Uterus (tissue), 4 donors: ENCODE results near the gene ERI3. TPM values are rescaled to one million over a fixed set of nuclear protein-coding genes. Genes with fewer than 3 reads are reported as not detected.
A peak's percentile ranks its signal among the peaks of the same experiment; 100 is the strongest.

Experiments
- DNase-seq, 2 donors: peaks; one replicate each; pipeline ENCODE4 v3.0.0-alpha.2; 2019 to 2020
- H3K27ac ChIP-seq, 2 donors: fragments of 200-600 bp; sonication (generic); 1 replicate in 1 of 2; 2 replicates in 1 of 2; pipeline ENCODE4 v1.5.1; 2016 to 2018
- H3K27me3 ChIP-seq, 2 donors: fragments of 200-600 bp; sonication (generic); one replicate each; pipeline ENCODE4 v1.5.1; 2018 to 2019; ENCODE audit warnings: control low read depth in 1 of 2
- H3K36me3 ChIP-seq, 2 donors: fragments of 200-600 bp; sonication (generic); one replicate each; pipeline ENCODE4 v1.5.1; 2019; ENCODE audit warnings: control low read depth in 1 of 2
- H3K4me1 ChIP-seq, 2 donors: fragments of 200-600 bp; sonication (generic); one replicate each; pipeline ENCODE4 v1.5.1; 2018 to 2019; ENCODE audit warnings: control low read depth in 1 of 2
- H3K4me3 ChIP-seq, 2 donors: fragments of 200-600 bp; sonication (generic); 1 replicate in 1 of 2; 2 replicates in 1 of 2; pipeline ENCODE4 v1.5.1; 2018 to 2019; ENCODE audit warnings: mild to moderate bottlenecking in 1 of 2
- H3K9me3 ChIP-seq, 2 donors: fragments of 200-600 bp; sonication (generic); one replicate each; pipeline ENCODE4 v1.5.1; 2019; ENCODE audit warnings: control low read depth in 1 of 2
- POLR2A ChIP-seq, 2 donors: fragments of 450-650 bp; IDR thresholded peaks; one replicate each; pipeline ENCODE4 v1.6.1; 2016; ENCODE audit warnings: antibody characterized with exemption in 2 of 2, mild to moderate bottlenecking in 1 of 2, moderate library complexity in 1 of 2
- intact Hi-C: fragments of 100-400 bp; cut with DNase I; formaldehyde crosslinking; loops from one replicate; pipeline ENCODE4 v1.15.1; 2023; ENCODE audit warnings: low total_unique reads
- total RNA-seq, 4 donors: library from RNA; depleted of rRNA in 3 of 4; stranded (reverse); fragments of >200 nt in 3 of 4; gene quantifications; one replicate each; pipeline versions ENCODE4 v1.1.0 to v1.2.4, GENCODE V29; 2014 to 2023
- TF ChIP-seq, protein P1 (sequence below), 4 experiments: fragments of 200-600 bp in 2 of 4; fragments of 450-650 bp in 2 of 4; sonication (generic) in 2 of 4; IDR thresholded peaks; one replicate each; pipeline ENCODE4 v1.5.1; 2016 to 2019; ENCODE audit warnings: antibody characterized with exemption in 4 of 4, mild to moderate bottlenecking in 2 of 4, moderate library complexity in 1 of 4
- donor health status: DM: yes; HTN: yes; CAD: no.

The ERI3 gene
- total RNA-seq, 4 donors from 2014 or later, result 9.5 to 58.2 (median 45.6) TPM

DNA sequence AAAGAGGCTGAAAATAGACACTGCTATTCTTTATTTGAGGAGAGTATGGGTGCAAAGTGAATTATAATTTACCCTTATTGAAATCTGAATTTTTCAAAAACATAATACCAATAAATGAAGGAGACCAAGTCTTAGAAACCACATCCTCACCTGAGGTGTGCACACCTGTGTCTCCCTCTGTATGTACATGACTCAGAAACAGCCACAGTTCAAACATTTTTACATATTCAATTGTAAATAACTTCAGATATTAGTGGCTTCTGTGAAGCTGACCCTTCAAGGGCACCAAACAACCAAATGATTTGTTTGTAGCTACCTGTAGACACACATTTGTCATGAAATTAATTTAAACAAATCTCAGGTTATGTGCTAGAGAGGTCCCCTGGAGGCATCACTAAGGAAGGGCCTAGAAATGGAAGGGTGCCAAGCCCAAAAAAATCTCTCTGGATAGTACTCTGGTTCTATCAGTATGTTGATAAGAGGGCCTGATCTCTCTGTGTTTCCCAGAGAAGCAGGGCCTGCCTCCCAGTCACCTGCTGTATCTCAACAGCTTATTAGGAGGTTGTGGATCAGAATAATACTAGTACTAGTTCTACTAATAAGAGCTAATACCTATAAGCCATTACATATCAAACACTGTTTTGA is 28.1 kb downstream of the ERI3 start:
- H3K36me3 ChIP-seq, result no peaks in the 10 kb centered on the region
- H3K27ac ChIP-seq, result peak overlapping the region in 1 of 2 donors; percentile 52
- H3K4me1 ChIP-seq, result no peaks in the 10 kb centered on the region
- intact Hi-C loops, result no loop called here
- H3K9me3 ChIP-seq, result no peaks in the 10 kb centered on the region
- no peak overlapping the region for H3K4me3 ChIP-seq
- no peaks in the 10 kb centered on the region for H3K27me3 ChIP-seq
- no peak for DNase-seq
- TF ChIP-seq, protein P1, sequence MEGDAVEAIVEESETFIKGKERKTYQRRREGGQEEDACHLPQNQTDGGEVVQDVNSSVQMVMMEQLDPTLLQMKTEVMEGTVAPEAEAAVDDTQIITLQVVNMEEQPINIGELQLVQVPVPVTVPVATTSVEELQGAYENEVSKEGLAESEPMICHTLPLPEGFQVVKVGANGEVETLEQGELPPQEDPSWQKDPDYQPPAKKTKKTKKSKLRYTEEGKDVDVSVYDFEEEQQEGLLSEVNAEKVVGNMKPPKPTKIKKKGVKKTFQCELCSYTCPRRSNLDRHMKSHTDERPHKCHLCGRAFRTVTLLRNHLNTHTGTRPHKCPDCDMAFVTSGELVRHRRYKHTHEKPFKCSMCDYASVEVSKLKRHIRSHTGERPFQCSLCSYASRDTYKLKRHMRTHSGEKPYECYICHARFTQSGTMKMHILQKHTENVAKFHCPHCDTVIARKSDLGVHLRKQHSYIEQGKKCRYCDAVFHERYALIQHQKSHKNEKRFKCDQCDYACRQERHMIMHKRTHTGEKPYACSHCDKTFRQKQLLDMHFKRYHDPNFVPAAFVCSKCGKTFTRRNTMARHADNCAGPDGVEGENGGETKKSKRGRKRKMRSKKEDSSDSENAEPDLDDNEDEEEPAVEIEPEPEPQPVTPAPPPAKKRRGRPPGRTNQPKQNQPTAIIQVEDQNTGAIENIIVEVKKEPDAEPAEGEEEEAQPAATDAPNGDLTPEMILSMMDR (IDR thresholded peaks at IDR 0.05), result no peak
- no peak for TF ChIP-seq POLR2A (IDR thresholded peaks at IDR 0.05)

DNA sequence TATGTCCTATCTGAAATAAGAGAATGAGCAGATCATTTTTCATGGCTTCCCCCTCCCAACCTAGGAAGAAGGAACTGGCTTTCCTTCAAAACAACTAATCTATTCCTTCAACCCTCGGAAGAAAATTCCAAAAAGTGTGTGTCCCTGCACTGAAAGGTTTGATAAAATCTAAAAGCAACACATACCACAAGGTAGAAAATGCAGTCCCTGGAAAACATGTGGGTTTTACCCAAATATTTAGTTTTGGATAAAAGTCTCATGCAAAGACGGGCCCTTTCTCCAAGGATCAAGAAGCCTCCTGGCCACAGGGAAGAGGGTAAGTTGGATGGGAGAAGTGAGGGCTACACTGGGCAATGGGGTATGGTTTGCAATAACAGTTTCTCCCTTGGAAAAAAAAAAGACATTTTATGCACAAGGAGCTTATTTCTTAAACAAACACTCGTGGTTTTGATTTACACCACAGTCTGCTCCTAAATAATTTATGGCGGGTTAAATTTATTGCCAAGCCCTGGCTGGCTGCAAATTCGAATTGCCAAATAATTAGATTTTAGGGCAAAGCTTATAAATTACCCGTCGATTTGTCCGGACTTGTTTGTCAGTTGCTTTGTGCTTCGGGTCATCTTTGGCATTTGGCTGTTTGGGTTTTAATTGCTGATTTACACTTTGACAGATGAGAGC is 28.9 kb downstream of the ERI3 start:
- intact Hi-C loops, result no loop called here
- no peak for TF ChIP-seq POLR2A (IDR thresholded peaks at IDR 0.05)
- Histone ChIP-seq H3K4me3 (no peak overlapping the region), H3K9me3 (no peaks in the 10 kb centered on the region), H3K4me1 (no peaks in the 10 kb centered on the region), H3K27me3 (no peaks in the 10 kb centered on the region), H3K36me3 (no peaks in the 10 kb centered on the region), H3K27ac (no peak overlapping the region)
- DNase-seq, result no peak

DNA sequence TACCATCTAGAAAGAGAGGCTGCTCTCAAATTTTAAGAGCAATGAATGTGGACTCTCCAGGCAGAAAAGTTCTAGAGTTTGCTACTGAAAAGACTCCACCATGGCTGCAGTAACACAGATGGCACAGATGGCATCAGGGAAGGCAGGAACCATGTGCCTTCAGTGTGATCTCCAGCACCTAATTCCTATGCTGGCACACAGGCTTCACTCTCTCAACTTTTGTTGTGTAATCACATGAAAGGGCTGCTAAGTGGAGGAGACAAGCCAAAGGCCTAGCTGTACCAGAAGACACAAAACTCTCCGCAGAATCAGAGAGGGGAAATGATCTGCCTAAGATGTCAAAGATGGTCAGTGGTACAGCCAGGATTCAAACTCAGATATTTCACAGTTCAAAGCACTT is 31.1 kb downstream of the ERI3 start:
- no peak for DNase-seq
- H3K4me3 ChIP-seq, result no peak overlapping the region
- intact Hi-C loops, result no loop called here
- no peak overlapping the region for H3K27ac ChIP-seq
- H3K27me3 ChIP-seq, result no peaks in the 10 kb centered on the region
- H3K9me3 ChIP-seq, result no peaks in the 10 kb centered on the region
- no peaks in the 10 kb centered on the region for H3K4me1 ChIP-seq
- H3K36me3 ChIP-seq, result no peaks in the 10 kb centered on the region
- TF ChIP-seq, protein P1 (IDR thresholded peaks at IDR 0.05), result no peak
- no peak for TF ChIP-seq POLR2A (IDR thresholded peaks at IDR 0.05)

DNA sequence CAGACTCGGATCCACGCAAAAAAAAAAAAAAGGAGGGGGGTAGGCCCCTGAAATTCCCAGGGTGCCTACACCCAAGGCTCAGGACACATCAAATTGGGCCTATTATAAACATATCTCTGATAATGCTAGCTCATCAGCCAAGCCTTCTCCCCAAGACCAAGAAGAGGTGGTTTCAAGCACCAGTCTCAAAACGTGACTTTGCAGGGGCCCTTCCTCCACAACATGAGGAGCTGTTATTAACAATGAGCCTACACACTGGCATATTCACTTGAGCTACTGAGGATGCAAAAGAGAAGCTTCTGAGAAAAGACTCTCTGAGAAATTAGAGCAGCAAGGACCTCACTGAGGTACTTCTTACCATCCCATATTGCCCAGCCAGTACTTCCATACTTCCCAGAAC is 32.7 kb downstream of the ERI3 start:
- no peaks in the 10 kb centered on the region for H3K9me3 ChIP-seq
- intact Hi-C loops, result no loop called here
- DNase-seq, result no peak
- H3K27ac ChIP-seq, result no peak overlapping the region
- H3K4me1 ChIP-seq, result no peaks in the 10 kb centered on the region
- H3K27me3 ChIP-seq, result no peaks in the 10 kb centered on the region
- H3K36me3 ChIP-seq, result no peaks in the 10 kb centered on the region
- H3K4me3 ChIP-seq, result no peak overlapping the region
- TF ChIP-seq, protein P1 (IDR thresholded peaks at IDR 0.05), result no peak
- no peak for TF ChIP-seq POLR2A (IDR thresholded peaks at IDR 0.05)

DNA sequence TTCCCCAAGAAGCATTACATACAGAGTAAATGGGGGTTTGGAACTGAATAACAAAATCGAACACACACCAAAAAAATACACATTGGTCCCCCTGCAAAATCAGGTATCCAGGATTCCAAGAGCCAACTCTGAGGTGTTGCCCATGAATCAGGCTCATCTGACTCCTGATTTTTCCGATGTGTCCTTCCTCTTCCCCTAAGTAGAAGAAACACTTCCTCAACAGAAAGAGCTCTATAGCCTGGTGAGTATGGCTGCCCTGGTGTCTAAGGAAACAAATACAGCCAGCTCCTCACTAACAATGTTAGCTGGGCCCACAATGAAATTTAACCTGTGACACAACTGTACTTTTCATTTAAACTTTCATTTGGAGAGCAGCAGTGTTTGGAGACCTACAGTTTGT is 33.6 kb downstream of the ERI3 start:
- H3K4me1 ChIP-seq, result no peaks in the 10 kb centered on the region
- DNase-seq, result no peak
- no peaks in the 10 kb centered on the region for H3K27me3 ChIP-seq
- H3K36me3 ChIP-seq, result no peaks in the 10 kb centered on the region
- no peak overlapping the region for H3K4me3 ChIP-seq
- TF ChIP-seq POLR2A (IDR thresholded peaks at IDR 0.05), result no peak
- TF ChIP-seq, protein P1 (IDR thresholded peaks at IDR 0.05), result no peak
- H3K9me3 ChIP-seq, result no peaks in the 10 kb centered on the region
- no peak overlapping the region for H3K27ac ChIP-seq
- intact Hi-C loops, result no loop called here
